ENCODE results near the gene NDUFS6. TPM values are rescaled to one million over a fixed set of nuclear protein-coding genes. Genes with fewer than 3 reads are reported as not detected.

NDUFS6 gene
- polyA plus RNA-seq, 1 donor from 2014 or later: 72.0 TPM

DNA sequence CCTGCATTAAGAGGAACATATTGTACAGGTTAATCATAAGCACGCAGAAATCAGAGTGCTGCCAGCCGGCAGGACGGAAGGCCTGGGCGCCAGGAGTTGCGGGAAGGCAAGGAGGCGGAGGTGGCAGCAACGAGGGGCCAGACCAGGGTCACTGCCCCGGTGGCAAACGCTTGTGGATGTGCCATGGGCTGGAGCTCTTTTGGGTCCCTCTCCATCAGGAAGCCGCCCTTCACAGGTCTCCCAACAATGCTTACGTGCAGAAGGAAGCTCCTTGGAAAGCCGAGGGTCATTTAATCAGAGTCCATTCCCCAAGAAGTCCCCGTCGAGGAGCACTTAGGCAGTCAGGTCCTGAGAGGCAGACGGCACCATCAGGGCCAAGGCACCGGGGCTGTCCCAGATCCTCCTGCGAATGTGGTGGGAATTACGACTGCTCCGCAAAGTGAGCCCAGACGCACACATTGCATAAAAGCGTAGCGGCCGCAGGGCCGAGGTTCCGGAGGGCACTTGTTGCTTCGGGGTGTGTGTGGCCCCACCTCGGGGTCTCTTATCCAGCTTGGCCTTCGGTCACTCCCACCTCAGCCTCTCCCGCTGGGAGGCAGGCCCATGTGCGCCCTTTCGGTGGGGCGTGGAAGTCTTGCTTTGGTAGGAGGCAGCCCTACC is 22.1 kb upstream of the NDUFS6 start:
- H3K9me2 ChIP-seq (ENCODE audit: insufficient read depth, low read length): no peaks in the 10 kb centered on the region
- no peak overlapping the region for H3K9ac ChIP-seq (ENCODE audit: low read length)
- no peak overlapping the region for H2AFZ ChIP-seq (ENCODE audit: low read depth, low read length)
- H4K20me1 ChIP-seq (ENCODE audit: insufficient read depth): no peaks in the 10 kb centered on the region
- H3K4me2 ChIP-seq (ENCODE audit: low read length): no peak overlapping the region
- TF ChIP-seq EZH2 (IDR thresholded peaks at IDR 0.05; ENCODE audit: borderline replicate concordance, insufficient read depth, low read length, poor library complexity, severe bottlenecking) (no peak), EP300 (conservative IDR thresholded peaks at IDR 0.05; ENCODE audit: poor library complexity, severe bottlenecking) (no peak), TAF1 (IDR thresholded peaks at IDR 0.05; ENCODE audit: low read depth) (no peak), RAD21 (conservative IDR thresholded peaks at IDR 0.05) (no peak), SMC3 (conservative IDR thresholded peaks at IDR 0.05; ENCODE audit: poor library complexity) (no peak), POLR2AphosphoS5 (IDR thresholded peaks at IDR 0.05) (no peak), MXI1 (conservative IDR thresholded peaks at IDR 0.05; ENCODE audit: poor library complexity, severe bottlenecking) (no peak)
- TF ChIP-seq, protein P1, sequence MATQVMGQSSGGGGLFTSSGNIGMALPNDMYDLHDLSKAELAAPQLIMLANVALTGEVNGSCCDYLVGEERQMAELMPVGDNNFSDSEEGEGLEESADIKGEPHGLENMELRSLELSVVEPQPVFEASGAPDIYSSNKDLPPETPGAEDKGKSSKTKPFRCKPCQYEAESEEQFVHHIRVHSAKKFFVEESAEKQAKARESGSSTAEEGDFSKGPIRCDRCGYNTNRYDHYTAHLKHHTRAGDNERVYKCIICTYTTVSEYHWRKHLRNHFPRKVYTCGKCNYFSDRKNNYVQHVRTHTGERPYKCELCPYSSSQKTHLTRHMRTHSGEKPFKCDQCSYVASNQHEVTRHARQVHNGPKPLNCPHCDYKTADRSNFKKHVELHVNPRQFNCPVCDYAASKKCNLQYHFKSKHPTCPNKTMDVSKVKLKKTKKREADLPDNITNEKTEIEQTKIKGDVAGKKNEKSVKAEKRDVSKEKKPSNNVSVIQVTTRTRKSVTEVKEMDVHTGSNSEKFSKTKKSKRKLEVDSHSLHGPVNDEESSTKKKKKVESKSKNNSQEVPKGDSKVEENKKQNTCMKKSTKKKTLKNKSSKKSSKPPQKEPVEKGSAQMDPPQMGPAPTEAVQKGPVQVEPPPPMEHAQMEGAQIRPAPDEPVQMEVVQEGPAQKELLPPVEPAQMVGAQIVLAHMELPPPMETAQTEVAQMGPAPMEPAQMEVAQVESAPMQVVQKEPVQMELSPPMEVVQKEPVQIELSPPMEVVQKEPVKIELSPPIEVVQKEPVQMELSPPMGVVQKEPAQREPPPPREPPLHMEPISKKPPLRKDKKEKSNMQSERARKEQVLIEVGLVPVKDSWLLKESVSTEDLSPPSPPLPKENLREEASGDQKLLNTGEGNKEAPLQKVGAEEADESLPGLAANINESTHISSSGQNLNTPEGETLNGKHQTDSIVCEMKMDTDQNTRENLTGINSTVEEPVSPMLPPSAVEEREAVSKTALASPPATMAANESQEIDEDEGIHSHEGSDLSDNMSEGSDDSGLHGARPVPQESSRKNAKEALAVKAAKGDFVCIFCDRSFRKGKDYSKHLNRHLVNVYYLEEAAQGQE (IDR thresholded peaks at IDR 0.05; ENCODE audit: borderline replicate concordance): no peak
- TF ChIP-seq, protein P2, sequence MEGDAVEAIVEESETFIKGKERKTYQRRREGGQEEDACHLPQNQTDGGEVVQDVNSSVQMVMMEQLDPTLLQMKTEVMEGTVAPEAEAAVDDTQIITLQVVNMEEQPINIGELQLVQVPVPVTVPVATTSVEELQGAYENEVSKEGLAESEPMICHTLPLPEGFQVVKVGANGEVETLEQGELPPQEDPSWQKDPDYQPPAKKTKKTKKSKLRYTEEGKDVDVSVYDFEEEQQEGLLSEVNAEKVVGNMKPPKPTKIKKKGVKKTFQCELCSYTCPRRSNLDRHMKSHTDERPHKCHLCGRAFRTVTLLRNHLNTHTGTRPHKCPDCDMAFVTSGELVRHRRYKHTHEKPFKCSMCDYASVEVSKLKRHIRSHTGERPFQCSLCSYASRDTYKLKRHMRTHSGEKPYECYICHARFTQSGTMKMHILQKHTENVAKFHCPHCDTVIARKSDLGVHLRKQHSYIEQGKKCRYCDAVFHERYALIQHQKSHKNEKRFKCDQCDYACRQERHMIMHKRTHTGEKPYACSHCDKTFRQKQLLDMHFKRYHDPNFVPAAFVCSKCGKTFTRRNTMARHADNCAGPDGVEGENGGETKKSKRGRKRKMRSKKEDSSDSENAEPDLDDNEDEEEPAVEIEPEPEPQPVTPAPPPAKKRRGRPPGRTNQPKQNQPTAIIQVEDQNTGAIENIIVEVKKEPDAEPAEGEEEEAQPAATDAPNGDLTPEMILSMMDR (IDR thresholded peaks at IDR 0.05; ENCODE audit: poor library complexity, severe bottlenecking): no peak
- H3K79me2 ChIP-seq (replicated peaks; ENCODE audit: insufficient read depth, low read length): no peaks in the 10 kb centered on the region
- H3K27me3 ChIP-seq (ENCODE audit: insufficient read depth, low read depth, low read length): no peaks in the 10 kb centered on the region
- H3K4me3 ChIP-seq (ENCODE audit: low read length): no peak overlapping the region
- no peaks in the 10 kb centered on the region for H3K36me3 ChIP-seq (ENCODE audit: insufficient read depth, low read length)
- no peaks in the 10 kb centered on the region for H3F3A ChIP-seq (ENCODE audit: insufficient read depth, low read length, poor library complexity, severe bottlenecking)
- no peak overlapping the region for H3K27ac ChIP-seq (ENCODE audit: low read length)
- H3K9me3 ChIP-seq (ENCODE audit: low read length): no peaks in the 10 kb centered on the region

DNA sequence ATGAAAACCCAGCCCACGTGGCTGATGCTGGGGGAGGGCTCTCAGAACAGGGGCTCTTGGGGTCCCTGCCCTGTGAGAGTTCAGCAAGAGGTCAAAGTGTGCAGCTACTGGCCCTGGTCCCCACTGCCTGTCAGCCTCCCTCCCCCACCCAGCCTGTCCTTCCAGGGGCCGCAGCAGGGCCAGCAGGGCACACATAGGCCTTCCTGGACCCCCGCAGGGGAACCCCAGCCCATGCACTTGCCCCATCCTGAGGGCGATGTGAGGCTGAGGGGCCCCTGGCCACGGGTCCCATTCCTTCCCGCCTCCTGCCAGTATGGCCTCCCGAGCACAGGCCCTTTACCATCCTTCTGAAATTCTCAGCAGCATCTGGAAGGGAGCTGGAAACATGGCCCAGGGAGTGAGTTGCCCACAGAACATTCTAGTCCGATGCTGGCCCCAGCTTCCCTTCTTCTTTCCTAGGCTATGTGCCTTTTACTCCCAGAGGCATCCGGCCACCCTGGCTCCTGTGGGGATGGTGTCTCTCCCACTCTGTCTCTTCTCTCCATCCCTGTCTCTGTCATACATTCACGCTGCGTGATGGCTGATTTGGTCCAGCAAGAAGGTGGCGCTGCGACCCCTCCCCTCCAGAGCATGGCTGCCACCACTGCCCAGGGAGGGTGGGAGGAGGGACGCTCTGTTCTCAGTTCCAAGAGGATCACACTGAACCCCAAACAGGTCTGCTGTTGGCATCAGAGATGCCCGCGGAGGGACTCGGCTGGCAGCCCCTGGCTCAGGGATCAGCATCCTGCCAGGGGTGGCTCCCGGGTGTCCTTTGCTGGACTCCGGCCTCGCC is 21.2 kb upstream of the NDUFS6 start:
- Histone ChIP-seq H2AFZ (ENCODE audit: low read depth, low read length) (no peak overlapping the region), H3K9ac (ENCODE audit: low read length) (no peak overlapping the region), H3K36me3 (ENCODE audit: insufficient read depth, low read length) (no peaks in the 10 kb centered on the region), H3K79me2 (replicated peaks; ENCODE audit: insufficient read depth, low read length) (no peaks in the 10 kb centered on the region), H3F3A (ENCODE audit: insufficient read depth, low read length, poor library complexity, severe bottlenecking) (no peaks in the 10 kb centered on the region), H3K27ac (ENCODE audit: low read length) (no peak overlapping the region), H3K9me2 (ENCODE audit: insufficient read depth, low read length) (no peaks in the 10 kb centered on the region), H4K20me1 (ENCODE audit: insufficient read depth) (no peaks in the 10 kb centered on the region), H3K9me3 (ENCODE audit: low read length) (no peaks in the 10 kb centered on the region), H3K4me3 (ENCODE audit: low read length) (no peak overlapping the region), H3K4me2 (ENCODE audit: low read length) (no peak overlapping the region), H3K27me3 (ENCODE audit: insufficient read depth, low read depth, low read length) (no peaks in the 10 kb centered on the region)
- TF ChIP-seq EZH2 (IDR thresholded peaks at IDR 0.05; ENCODE audit: borderline replicate concordance, insufficient read depth, low read length, poor library complexity, severe bottlenecking) (no peak), POLR2AphosphoS5 (IDR thresholded peaks at IDR 0.05) (no peak), RAD21 (conservative IDR thresholded peaks at IDR 0.05) (no peak), TAF1 (IDR thresholded peaks at IDR 0.05; ENCODE audit: low read depth) (no peak), EP300 (conservative IDR thresholded peaks at IDR 0.05; ENCODE audit: poor library complexity, severe bottlenecking) (no peak)
- TF ChIP-seq, protein P1 (IDR thresholded peaks at IDR 0.05; ENCODE audit: borderline replicate concordance): no peak
- TF ChIP-seq, protein P2 (IDR thresholded peaks at IDR 0.05; ENCODE audit: poor library complexity, severe bottlenecking): no peak

All from neural cell (in vitro differentiated cells).